GM19023 (cell line): Measurements from ENCODE around the gene SLC39A5.
"Not testable (repeated sequence)": the region's sequence is repeated elsewhere in the genome, so short reads cannot be mapped to it uniquely, and the experiment has no call there.

Experiments
- ATAC-seq: cut with Tn5 transposase; IDR thresholded peaks from one replicate; pipeline ENCODE4 v1.9.1; 2021; ENCODE audit warnings: mild to moderate bottlenecking, moderate library complexity; ENCODE audit not compliant: unreplicated experiment

The SLC39A5 gene

GRCh38 chr12:56272468-56272867, 42.6 kb downstream of the SLC39A5 start:
- not testable (repeated sequence) for ATAC-seq

GRCh38 chr12:56274299-56274698, 44.4 kb downstream of the SLC39A5 start:
- no peak for ATAC-seq

- no peak for ATAC-seq
Measured at GRCh38 chr12:56278905-56279304, 49.1 kb downstream of the SLC39A5 start.

- ATAC-seq = no peak
Measured at GRCh38 chr12:56280849-56281248, 51.0 kb downstream of the SLC39A5 start.

- no peak for ATAC-seq
Measured at GRCh38 chr12:56282030-56282429, 52.2 kb downstream of the SLC39A5 start.

GRCh38 chr12:56282579-56282978, 52.7 kb downstream of the SLC39A5 start:
- ATAC-seq = no peak

- not testable (repeated sequence) for ATAC-seq
Measured at GRCh38 chr12:56284263-56284662, 54.4 kb downstream of the SLC39A5 start.

GRCh38 chr12:56286044-56286830, 56.4 kb downstream of the SLC39A5 start:
- no peak for ATAC-seq
